MM.1S (cell line): ENCODE data around the gene ANKS1B.

Experiments
- CTCF ChIP-seq: fragments of 300-600 bp; sonication (generic); IDR thresholded peaks from 2 replicates; pipeline ENCODE4 v1.5.1; 2016; ENCODE audit warnings: antibody characterized with exemption, low read length, mixed read lengths
- EZH2 ChIP-seq: fragments of 300-600 bp; sonication (generic); optimal IDR thresholded peaks from 2 replicates; pipeline ENCODE3; 2017; ENCODE audit warnings: low read depth, mild to moderate bottlenecking, antibody characterized with exemption, low read length, mixed read lengths

GRCh38 chr12:98945864-98946263 is 1038.9 kb downstream of the ANKS1B start:
- TF ChIP-seq CTCF (no peak), EZH2 (no peak)
